Gastrocnemius medialis (tissue), 4 donors: ENCODE results near the gene KMT5B.

Experiments
- CTCF ChIP-seq, 5 experiments: fragments of 450-650 bp in 3 of 5; fragments of 200-600 bp in 2 of 5; sonication (generic) in 2 of 5; IDR thresholded peaks in 4 of 5; conservative IDR thresholded peaks in 1 of 5; 1 replicate in 4 of 5; 2 replicates in 1 of 5; pipeline ENCODE4 v1.5.1; 2016 to 2019; ENCODE audit warnings: antibody characterized with exemption in 5 of 5, mild to moderate bottlenecking in 3 of 5, moderate library complexity in 3 of 5
- POLR2A ChIP-seq, 2 donors: fragments of 450-650 bp; IDR thresholded peaks; one replicate each; pipeline ENCODE4 v1.6.1; 2017; ENCODE audit warnings: antibody characterized with exemption in 2 of 2, mild to moderate bottlenecking in 2 of 2, moderate library complexity in 2 of 2

- TF ChIP-seq POLR2A (IDR thresholded peaks at IDR 0.05) = no peak
- no peak for TF ChIP-seq CTCF (IDR thresholded peaks at IDR 0.05 in 4 of 5, conservative IDR thresholded peaks at IDR 0.05 in 1 of 5)
These were observed 66.2 kb downstream of the KMT5B start for GRCh38 chr11:68146704-68147474.
